Large intestine (tissue), 3 donors: ENCODE measurements around the gene ADCY6. TPM values are rescaled to one million over a fixed set of nuclear protein-coding genes. Genes with fewer than 3 reads are reported as not detected.
A peak's percentile ranks its signal among the peaks of the same experiment; 100 is the strongest.

ENCODE experiments used
- DNase-seq, 2 donors: peaks; one replicate each; pipeline versions ENCODE4 v3.0.0 to v3.0.0-alpha.2; 2013
- H3K27ac ChIP-seq: one replicate; pipeline ENCODE4 v1.5.1; 2013; ENCODE audit warnings: low read length
- H3K27me3 ChIP-seq: 2 replicates; pipeline ENCODE4 v1.6.1; 2013; ENCODE audit warnings: low read length; ENCODE audit not compliant: control insufficient read depth, insufficient read depth
- H3K36me3 ChIP-seq: 2 replicates; pipeline ENCODE4 v1.6.1; 2013; ENCODE audit warnings: low read length; ENCODE audit not compliant: control insufficient read depth, insufficient read depth
- H3K4me1 ChIP-seq: one replicate; pipeline ENCODE4 v1.6.1; 2013; ENCODE audit warnings: low read length; ENCODE audit not compliant: control insufficient read depth, insufficient read depth
- H3K4me3 ChIP-seq: one replicate; pipeline ENCODE4 v1.5.1; 2013; ENCODE audit warnings: low read length
- H3K9me3 ChIP-seq: one replicate; pipeline ENCODE4 v1.6.1; 2013; ENCODE audit warnings: mild to moderate bottlenecking, low read depth, low read length, moderate library complexity; ENCODE audit not compliant: control insufficient read depth
- WGBS: methylation state at CpG from one replicate; pipeline ENCODE4 v1.1.5; 2013; ENCODE audit warnings: low lambda C conversion rate; ENCODE audit not compliant: insufficient coverage; 5-methylcytosine and 5-hydroxymethylcytosine counted together
- polyA plus RNA-seq: library from polyadenylated mRNA; unstranded; fragments of 120-200 nt; gene quantifications from one replicate; pipeline ENCODE4 v1.2.1, GENCODE V29; 2013

The ADCY6 gene
- polyA plus RNA-seq, 1 donor, result 54.2 TPM

- Histone ChIP-seq H3K27me3 (no peaks in the 10 kb centered on the region), H3K27ac (peak within 1 kb of the TSS; percentile 93), H3K9me3 (no peaks in the 10 kb centered on the region), H3K36me3 (peaks cover 12% of the 10 kb centered on the region), H3K4me1 (peaks cover 6% of the 10 kb centered on the region), H3K4me3 (peak within 1 kb of the TSS; percentile 85)
- DNase-seq, result peak; percentile 100
- WGBS, result 0% methylated on average over 1 of the region's 61 CpGs
Observed at GRCh38 chr12:48716493-48717251, 72.2 kb downstream of the ADCY6 start, which contains the start of gene CCNT1. TSS of gene CCNT1 (minus strand) at chr12:48716707. CDS start at chr12:48716675, 32 bp downstream.

Other genes with a start within 250 kb of the ADCY6 start
- not detected for gene LALBA, start 219.0 kb downstream of the ADCY6 start, polyA plus RNA-seq
- gene KANSL2, start 106.9 kb downstream of the ADCY6 start, polyA plus RNA-seq, result 33.8 TPM
- 20.8 TPM for gene CCNT1, start 72.4 kb downstream of the ADCY6 start, polyA plus RNA-seq
- gene CACNB3, start 29.4 kb upstream of the ADCY6 start, polyA plus RNA-seq, result 20.6 TPM
- gene DDX23, start 63.1 kb upstream of the ADCY6 start, polyA plus RNA-seq, result 90.9 TPM
- gene RND1, start 76.8 kb upstream of the ADCY6 start, polyA plus RNA-seq, result 1.3 TPM
- gene FKBP11, start 136.4 kb upstream of the ADCY6 start, polyA plus RNA-seq, result 55.3 TPM
- gene ARF3, start 168.4 kb upstream of the ADCY6 start, polyA plus RNA-seq, result 92.4 TPM
- gene WNT10B, start 182.6 kb upstream of the ADCY6 start, polyA plus RNA-seq, result 0.33 TPM
- not detected for gene WNT1, start 189.2 kb upstream of the ADCY6 start, polyA plus RNA-seq
- gene DDN, start 210.3 kb upstream of the ADCY6 start, polyA plus RNA-seq, result 0.43 TPM
- 66.8 TPM for gene PRKAG1, start 229.7 kb upstream of the ADCY6 start, polyA plus RNA-seq